BE2C (cell line): ENCODE measurements around the gene SAA4.
"Not testable (repeated sequence)": the region's sequence is repeated elsewhere in the genome, so short reads cannot be mapped to it uniquely, and the experiment has no call there.

Experiments used
- DNase-seq: peaks from one replicate; pipeline ENCODE4 v3.0.0-alpha.2; 2020
- H3K27me3 ChIP-seq: fragments of 250-450 bp; sonication (Bioruptor Pico); 2 replicates; pipeline ENCODE4 v1.5.1; 2020; ENCODE audit warnings: mild to moderate bottlenecking
- H3K36me3 ChIP-seq: fragments of 250-450 bp; sonication (Bioruptor Pico); 2 replicates; pipeline ENCODE4 v1.5.1; 2020; ENCODE audit warnings: mild to moderate bottlenecking
- H3K4me1 ChIP-seq: fragments of 250-450 bp; sonication (Bioruptor Pico); 2 replicates; pipeline ENCODE4 v1.5.1; 2020
- H3K4me3 ChIP-seq: 2 replicates; pipeline ENCODE4 v1.5.1; 2011; ENCODE audit warnings: low read depth, low read length
- H3K9me3 ChIP-seq: fragments of 250-450 bp; sonication (Bioruptor Pico); 2 replicates; pipeline ENCODE4 v1.5.1; 2020
- TF ChIP-seq, protein P1 (sequence below): IDR thresholded peaks from 2 replicates; pipeline ENCODE4 v1.5.1; 2012; ENCODE audit warnings: mild to moderate bottlenecking, low read depth, low read length

SAA4 gene

GRCh38 chr11:18264035-18264434 lies 27.4 kb upstream of the SAA4 start:
- Histone ChIP-seq H3K36me3 (no peaks in the 10 kb centered on the region), H3K9me3 (no peaks in the 10 kb centered on the region), H3K4me3 (no peak overlapping the region), H3K27me3 (0 out of 2 replicates have a peak, but pooled peaks cover 2% of the 10 kb centered on the region), H3K4me1 (no peaks in the 10 kb centered on the region)
- TF ChIP-seq, protein P1, sequence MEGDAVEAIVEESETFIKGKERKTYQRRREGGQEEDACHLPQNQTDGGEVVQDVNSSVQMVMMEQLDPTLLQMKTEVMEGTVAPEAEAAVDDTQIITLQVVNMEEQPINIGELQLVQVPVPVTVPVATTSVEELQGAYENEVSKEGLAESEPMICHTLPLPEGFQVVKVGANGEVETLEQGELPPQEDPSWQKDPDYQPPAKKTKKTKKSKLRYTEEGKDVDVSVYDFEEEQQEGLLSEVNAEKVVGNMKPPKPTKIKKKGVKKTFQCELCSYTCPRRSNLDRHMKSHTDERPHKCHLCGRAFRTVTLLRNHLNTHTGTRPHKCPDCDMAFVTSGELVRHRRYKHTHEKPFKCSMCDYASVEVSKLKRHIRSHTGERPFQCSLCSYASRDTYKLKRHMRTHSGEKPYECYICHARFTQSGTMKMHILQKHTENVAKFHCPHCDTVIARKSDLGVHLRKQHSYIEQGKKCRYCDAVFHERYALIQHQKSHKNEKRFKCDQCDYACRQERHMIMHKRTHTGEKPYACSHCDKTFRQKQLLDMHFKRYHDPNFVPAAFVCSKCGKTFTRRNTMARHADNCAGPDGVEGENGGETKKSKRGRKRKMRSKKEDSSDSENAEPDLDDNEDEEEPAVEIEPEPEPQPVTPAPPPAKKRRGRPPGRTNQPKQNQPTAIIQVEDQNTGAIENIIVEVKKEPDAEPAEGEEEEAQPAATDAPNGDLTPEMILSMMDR: no peak
- DNase-seq: no peak

DNA sequence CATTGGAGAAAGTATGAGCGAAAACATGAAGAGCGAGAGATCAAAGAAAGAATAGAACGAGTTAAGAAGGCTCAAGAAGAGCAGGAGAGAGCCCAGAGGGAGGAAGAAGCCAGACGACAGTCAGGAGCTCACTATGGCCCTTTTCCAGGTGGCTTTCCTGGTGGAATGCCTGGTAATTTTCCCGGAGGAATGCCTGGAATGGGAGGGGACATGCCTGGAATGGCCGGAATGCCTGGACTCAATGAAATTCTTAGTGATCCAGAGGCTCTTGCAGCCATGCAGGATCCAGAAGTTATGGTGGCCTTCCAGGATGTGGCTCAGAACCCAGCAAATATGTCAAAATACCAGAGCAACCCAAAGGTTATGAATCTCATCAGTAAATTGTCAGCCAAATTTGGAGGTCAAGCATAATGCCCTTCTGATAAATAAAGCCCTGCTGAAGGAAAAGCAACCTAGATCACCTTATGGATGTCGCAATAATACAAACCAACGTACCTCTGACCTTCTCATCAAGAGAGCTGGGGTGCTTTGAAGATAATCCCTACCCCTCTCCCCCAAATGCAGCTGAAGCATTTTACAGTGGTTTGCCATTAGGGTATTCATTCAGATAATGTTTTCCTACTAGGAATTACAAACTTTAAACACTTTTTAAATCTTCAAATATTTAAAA lies 26.2 kb upstream of the SAA4 start:
- not testable (repeated sequence) for DNase-seq, H3K36me3 ChIP-seq, H3K9me3 ChIP-seq, H3K4me3 ChIP-seq, H3K27me3 ChIP-seq, H3K4me1 ChIP-seq

GRCh38 chr11:18261721-18262120 lies 25.1 kb upstream of the SAA4 start:
- no peak for DNase-seq
- no peaks in the 10 kb centered on the region for H3K4me1 ChIP-seq
- no peaks in the 10 kb centered on the region for H3K9me3 ChIP-seq
- 0 out of 2 replicates have a peak, but pooled peaks cover 2% of the 10 kb centered on the region for H3K27me3 ChIP-seq
- H3K36me3 ChIP-seq: no peaks in the 10 kb centered on the region
- H3K4me3 ChIP-seq: no peak overlapping the region
- TF ChIP-seq, protein P1: no peak

GRCh38 chr11:18259259-18259658 lies 22.7 kb upstream of the SAA4 start:
- Histone ChIP-seq H3K4me3 (no peak overlapping the region), H3K36me3 (no peaks in the 10 kb centered on the region), H3K4me1 (no peaks in the 10 kb centered on the region), H3K9me3 (no peaks in the 10 kb centered on the region), H3K27me3 (no peaks in the 10 kb centered on the region)
- no peak for DNase-seq
- TF ChIP-seq, protein P1: no peak

GRCh38 chr11:18254781-18255361 lies 18.3 kb upstream of the SAA4 start:
- H3K27me3 ChIP-seq: no peaks in the 10 kb centered on the region
- DNase-seq: no peak
- H3K4me3 ChIP-seq: no peak overlapping the region
- H3K36me3 ChIP-seq: no peaks in the 10 kb centered on the region
- TF ChIP-seq, protein P1: no peak
- no peaks in the 10 kb centered on the region for H3K9me3 ChIP-seq
- no peaks in the 10 kb centered on the region for H3K4me1 ChIP-seq

GRCh38 chr11:18253778-18254338 lies 17.3 kb upstream of the SAA4 start:
- no peak overlapping the region for H3K4me3 ChIP-seq
- no peaks in the 10 kb centered on the region for H3K4me1 ChIP-seq
- no peaks in the 10 kb centered on the region for H3K27me3 ChIP-seq
- no peaks in the 10 kb centered on the region for H3K9me3 ChIP-seq
- TF ChIP-seq, protein P1: no peak
- no peak for DNase-seq
- no peaks in the 10 kb centered on the region for H3K36me3 ChIP-seq
